Fibroblast of lung (primary cell): ENCODE measurements around the gene SNRPE.

Experiments used
- EZH2 ChIP-seq: IDR thresholded peaks from 2 replicates; pipeline ENCODE4 v1.5.1; 2012; ENCODE audit warnings: low read length, control low read depth, mild to moderate bottlenecking; ENCODE audit errors: missing control alignments
- TF ChIP-seq, protein P1 (sequence below), 2 donors: IDR thresholded peaks in 1 of 2; conservative IDR thresholded peaks in 1 of 2; 1 replicate in 1 of 2; 2 replicates in 1 of 2; pipeline ENCODE4 v1.5.1; 2011 to 2012; ENCODE audit warnings: low read length in 2 of 2, control low read depth in 1 of 2, inconsistent platforms in 1 of 2, low read depth in 1 of 2, mild to moderate bottlenecking in 1 of 2

DNA sequence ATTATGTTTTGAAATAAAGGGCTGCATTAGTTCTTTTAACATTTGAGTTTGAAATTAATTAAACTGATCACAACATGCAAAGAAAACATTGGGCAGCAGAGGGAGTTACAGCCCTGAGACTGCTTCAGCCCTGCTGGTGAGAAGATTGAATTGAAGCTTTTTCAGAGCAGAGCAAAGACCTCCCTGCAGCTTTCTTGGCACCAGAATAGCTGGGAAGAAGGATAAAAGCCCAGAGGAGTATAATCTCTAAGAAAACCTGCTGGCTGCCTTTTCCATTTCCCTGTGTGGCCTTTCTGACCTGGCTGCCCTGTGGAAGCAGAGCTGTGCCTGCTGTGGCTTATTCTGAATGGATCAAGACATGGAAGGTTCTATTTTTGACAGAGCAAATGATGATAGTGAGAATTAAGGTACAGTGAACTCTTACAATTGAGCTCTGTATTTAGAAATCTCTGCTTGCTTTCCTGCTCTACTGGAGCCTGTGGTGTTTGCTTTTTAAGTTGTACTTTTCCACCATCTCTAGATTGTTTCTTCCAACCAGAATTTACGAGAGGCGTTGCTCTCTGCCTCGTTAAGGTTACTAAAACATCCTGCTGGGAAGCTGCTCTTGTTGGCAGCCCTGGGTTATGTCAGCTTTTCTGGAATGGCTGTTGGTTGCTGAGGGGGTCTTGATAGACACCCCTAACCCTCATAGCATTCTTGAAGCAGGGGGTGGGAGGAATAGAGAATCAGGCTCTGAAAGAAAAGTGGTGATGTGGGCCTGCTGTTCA is 9.9 kb downstream of the SNRPE start:
- TF ChIP-seq, protein P1, sequence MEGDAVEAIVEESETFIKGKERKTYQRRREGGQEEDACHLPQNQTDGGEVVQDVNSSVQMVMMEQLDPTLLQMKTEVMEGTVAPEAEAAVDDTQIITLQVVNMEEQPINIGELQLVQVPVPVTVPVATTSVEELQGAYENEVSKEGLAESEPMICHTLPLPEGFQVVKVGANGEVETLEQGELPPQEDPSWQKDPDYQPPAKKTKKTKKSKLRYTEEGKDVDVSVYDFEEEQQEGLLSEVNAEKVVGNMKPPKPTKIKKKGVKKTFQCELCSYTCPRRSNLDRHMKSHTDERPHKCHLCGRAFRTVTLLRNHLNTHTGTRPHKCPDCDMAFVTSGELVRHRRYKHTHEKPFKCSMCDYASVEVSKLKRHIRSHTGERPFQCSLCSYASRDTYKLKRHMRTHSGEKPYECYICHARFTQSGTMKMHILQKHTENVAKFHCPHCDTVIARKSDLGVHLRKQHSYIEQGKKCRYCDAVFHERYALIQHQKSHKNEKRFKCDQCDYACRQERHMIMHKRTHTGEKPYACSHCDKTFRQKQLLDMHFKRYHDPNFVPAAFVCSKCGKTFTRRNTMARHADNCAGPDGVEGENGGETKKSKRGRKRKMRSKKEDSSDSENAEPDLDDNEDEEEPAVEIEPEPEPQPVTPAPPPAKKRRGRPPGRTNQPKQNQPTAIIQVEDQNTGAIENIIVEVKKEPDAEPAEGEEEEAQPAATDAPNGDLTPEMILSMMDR (conservative IDR thresholded peaks at IDR 0.05 in 1 of 2, IDR thresholded peaks at IDR 0.05 in 1 of 2; ENCODE audit: low read depth in 1 of 2, low read length in 2 of 2) = peak; percentile 93 to 98
- no peak for TF ChIP-seq EZH2
